SU-DHL-6 (cell line): ENCODE results near the gene GRAP2.

Experiments used
- H2AFZ ChIP-seq: fragments of 200-600 bp; sonication (generic); 2 replicates; pipeline ENCODE4 v1.6.1; 2014; ENCODE audit warnings: low read depth, mild to moderate bottlenecking, moderate library complexity, mixed read lengths, antibody characterized with exemption, low read length; ENCODE audit not compliant: severe bottlenecking
- H3F3A ChIP-seq: fragments of 200-600 bp; shearing (Covaris generic); 2 replicates; pipeline ENCODE4 v1.6.0; 2016; ENCODE audit warnings: antibody characterized with exemption, mild to moderate bottlenecking; ENCODE audit not compliant: insufficient read depth
- H3K27ac ChIP-seq: fragments of 200-600 bp; sonication (generic); 2 replicates; pipeline ENCODE4 v1.5.1; 2016; ENCODE audit warnings: low read depth, mild to moderate bottlenecking, low read length, moderate library complexity, mixed read lengths
- H3K27me3 ChIP-seq: fragments of 200-600 bp; sonication (generic), shearing (Covaris generic); 2 replicates; pipeline ENCODE4 v1.6.0; 2014; ENCODE audit warnings: mild to moderate bottlenecking, low read length
- H3K36me3 ChIP-seq: fragments of 200-600 bp; sonication (generic); 2 replicates; pipeline ENCODE4 v1.6.1; 2014; ENCODE audit warnings: mild to moderate bottlenecking, low read length, mixed read lengths
- H3K4me2 ChIP-seq: fragments of 300-600, 200-600 bp; shearing (Covaris generic), sonication (generic); 2 replicates; pipeline ENCODE4 v1.6.0; 2014; ENCODE audit warnings: low read length, low read depth, mild to moderate bottlenecking; ENCODE audit not compliant: poor library complexity, severe bottlenecking
- H3K4me3 ChIP-seq: fragments of 200-600 bp; sonication (generic); 2 replicates; pipeline ENCODE4 v1.5.1; 2014; ENCODE audit warnings: antibody characterized with exemption, low read length, mild to moderate bottlenecking, mixed read lengths; ENCODE audit not compliant: insufficient read depth, poor library complexity, severe bottlenecking
- H3K79me2 ChIP-seq: fragments of 200-600 bp; sonication (generic); 2 replicates; pipeline ENCODE4 v1.6.1; 2014; ENCODE audit warnings: mild to moderate bottlenecking, low read length, moderate library complexity; ENCODE audit not compliant: insufficient read depth
- H3K9ac ChIP-seq: fragments of 200-600 bp; sonication (generic); 2 replicates; pipeline ENCODE4 v1.7.0; 2014; ENCODE audit warnings: mild to moderate bottlenecking, low read length
- H3K9me2 ChIP-seq: fragments of 200-600 bp; sonication (generic); replicated peaks from 2 replicates; pipeline ENCODE4 v1.6.1; 2014; ENCODE audit warnings: low read length; ENCODE audit not compliant: insufficient read depth
- H3K9me3 ChIP-seq: fragments of 200-600 bp; sonication (generic); 2 replicates; pipeline ENCODE4 v1.6.1; 2014; ENCODE audit warnings: low read length, mixed read lengths; ENCODE audit not compliant: insufficient read depth
- H4K20me1 ChIP-seq: fragments of 200-600 bp; sonication (generic); 2 replicates; pipeline ENCODE4 v1.6.1; 2014; ENCODE audit warnings: low read depth, mild to moderate bottlenecking, antibody characterized with exemption, low read length, moderate library complexity, mixed read lengths
- EZH2phosphoT487 ChIP-seq: fragments of 200-600 bp; sonication (generic), shearing (Covaris generic); conservative IDR thresholded peaks from 2 replicates; pipeline ENCODE4 v1.6.1; 2018; ENCODE audit warnings: mild to moderate bottlenecking, antibody characterized with exemption, low read length, moderate library complexity, mixed read lengths
- TF ChIP-seq, protein P1 (sequence below): fragments of 200-600 bp; sonication (generic); IDR thresholded peaks from one replicate; pipeline ENCODE4 v1.5.1; 2017; ENCODE audit warnings: antibody characterized with exemption, mild to moderate bottlenecking, low read length, moderate library complexity; ENCODE audit not compliant: insufficient read depth, poor library complexity, severe bottlenecking

Gene GRAP2

DNA sequence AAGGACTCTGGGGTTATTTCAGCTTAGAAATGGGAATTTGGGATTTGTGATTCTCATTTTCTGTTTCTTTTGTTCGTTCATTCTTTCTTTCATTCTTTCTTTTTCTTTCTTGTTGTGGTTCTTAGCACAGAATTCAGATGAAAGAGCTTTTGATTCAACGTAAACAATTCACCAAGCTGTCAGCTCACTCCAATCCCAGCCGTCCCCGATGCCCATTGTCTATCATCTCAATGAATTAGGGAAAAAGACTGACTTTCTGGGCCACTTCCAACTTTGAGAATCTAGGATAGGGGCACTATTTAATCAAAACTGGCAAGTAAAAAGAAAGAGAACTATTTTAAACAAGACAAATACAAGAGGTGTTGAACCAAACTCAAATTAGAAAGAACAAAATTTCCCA, 34.2 kb downstream of the GRAP2 start:
- Histone ChIP-seq H3K79me2 (no peaks in the 10 kb centered on the region), H3K27ac (no peak overlapping the region)

DNA sequence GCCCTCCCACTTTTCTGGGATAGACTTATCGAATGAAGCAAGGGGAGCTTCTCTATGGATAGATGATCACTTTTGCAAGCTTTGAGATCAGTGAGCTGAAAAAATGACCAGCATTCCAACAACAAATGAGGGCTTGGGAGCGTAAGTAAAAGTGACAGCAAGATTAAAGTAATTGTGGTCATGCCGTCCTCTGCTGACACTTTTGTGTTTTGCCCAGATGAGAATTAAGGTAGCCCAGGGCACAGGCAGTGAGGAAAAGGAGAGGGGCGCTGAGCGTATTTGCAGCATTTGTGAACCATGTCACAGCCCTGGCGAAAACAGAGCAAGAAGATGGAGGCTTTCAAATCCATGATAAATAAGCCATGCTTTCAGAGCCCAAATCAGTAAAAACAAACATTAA, 34.7 kb downstream of the GRAP2 start:
- no peak overlapping the region for H2AFZ ChIP-seq
- H3K27me3 ChIP-seq, result no peaks in the 10 kb centered on the region
- H3K36me3 ChIP-seq, result no peaks in the 10 kb centered on the region
- no peak overlapping the region for H3K4me2 ChIP-seq
- H3K27ac ChIP-seq, result no peak overlapping the region
- TF ChIP-seq, protein P1, sequence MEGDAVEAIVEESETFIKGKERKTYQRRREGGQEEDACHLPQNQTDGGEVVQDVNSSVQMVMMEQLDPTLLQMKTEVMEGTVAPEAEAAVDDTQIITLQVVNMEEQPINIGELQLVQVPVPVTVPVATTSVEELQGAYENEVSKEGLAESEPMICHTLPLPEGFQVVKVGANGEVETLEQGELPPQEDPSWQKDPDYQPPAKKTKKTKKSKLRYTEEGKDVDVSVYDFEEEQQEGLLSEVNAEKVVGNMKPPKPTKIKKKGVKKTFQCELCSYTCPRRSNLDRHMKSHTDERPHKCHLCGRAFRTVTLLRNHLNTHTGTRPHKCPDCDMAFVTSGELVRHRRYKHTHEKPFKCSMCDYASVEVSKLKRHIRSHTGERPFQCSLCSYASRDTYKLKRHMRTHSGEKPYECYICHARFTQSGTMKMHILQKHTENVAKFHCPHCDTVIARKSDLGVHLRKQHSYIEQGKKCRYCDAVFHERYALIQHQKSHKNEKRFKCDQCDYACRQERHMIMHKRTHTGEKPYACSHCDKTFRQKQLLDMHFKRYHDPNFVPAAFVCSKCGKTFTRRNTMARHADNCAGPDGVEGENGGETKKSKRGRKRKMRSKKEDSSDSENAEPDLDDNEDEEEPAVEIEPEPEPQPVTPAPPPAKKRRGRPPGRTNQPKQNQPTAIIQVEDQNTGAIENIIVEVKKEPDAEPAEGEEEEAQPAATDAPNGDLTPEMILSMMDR, result no peak
- TF ChIP-seq EZH2phosphoT487, result no peak
- no peaks in the 10 kb centered on the region for H3K79me2 ChIP-seq
- H3F3A ChIP-seq, result no peaks in the 10 kb centered on the region
- H3K4me3 ChIP-seq, result no peak overlapping the region
- H3K9ac ChIP-seq, result no peak overlapping the region
- H3K9me2 ChIP-seq, result no peaks in the 10 kb centered on the region
- no peaks in the 10 kb centered on the region for H4K20me1 ChIP-seq
- H3K9me3 ChIP-seq, result no peaks in the 10 kb centered on the region

More for the DNA sequence above, 34.2 kb downstream of the GRAP2 start:
- Histone ChIP-seq H3K4me3 (no peak overlapping the region), H3F3A (no peaks in the 10 kb centered on the region), H3K9me3 (no peaks in the 10 kb centered on the region), H3K27me3 (no peaks in the 10 kb centered on the region), H3K4me2 (no peak overlapping the region), H3K9ac (no peak overlapping the region), H4K20me1 (no peaks in the 10 kb centered on the region), H2AFZ (no peak overlapping the region), H3K36me3 (no peaks in the 10 kb centered on the region), H3K9me2 (no peaks in the 10 kb centered on the region)
- TF ChIP-seq, protein P1, result no peak
- no peak for TF ChIP-seq EZH2phosphoT487

DNA sequence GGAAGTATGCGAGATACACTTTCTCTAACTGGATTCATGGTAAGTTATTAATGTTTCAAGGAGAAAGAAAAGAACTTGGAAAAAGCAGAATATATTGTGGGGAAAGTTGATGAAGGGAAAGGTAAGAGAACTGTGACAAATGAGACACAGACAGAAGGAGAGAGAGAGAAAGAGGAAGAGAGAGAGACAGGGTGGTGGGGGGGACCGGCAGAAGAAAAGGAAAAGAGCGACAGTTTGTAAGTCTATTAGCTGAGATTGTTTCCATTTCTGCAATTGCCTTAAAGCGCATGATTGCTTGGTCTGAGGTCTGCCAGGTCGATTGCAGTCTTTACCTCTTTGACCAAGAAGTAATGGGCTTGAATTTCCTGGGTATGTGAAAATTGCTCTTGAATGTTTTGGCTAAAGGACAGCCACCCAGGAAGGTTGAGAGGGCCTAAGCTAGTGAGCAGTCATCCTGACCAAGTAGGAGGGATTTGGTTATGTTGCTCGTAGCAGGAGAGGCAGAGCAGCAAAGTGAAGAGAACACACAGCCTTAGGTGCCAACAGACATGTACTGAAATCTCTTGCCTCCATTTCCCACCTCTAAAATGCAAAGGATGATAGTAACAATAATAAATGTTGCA, 35.8 kb downstream of the GRAP2 start:
- Histone ChIP-seq H4K20me1 (no peaks in the 10 kb centered on the region), H3K79me2 (no peaks in the 10 kb centered on the region), H3K27me3 (no peaks in the 10 kb centered on the region), H3K9me3 (no peaks in the 10 kb centered on the region), H3K9me2 (no peaks in the 10 kb centered on the region), H3K36me3 (no peaks in the 10 kb centered on the region), H3F3A (no peaks in the 10 kb centered on the region), H3K4me2 (no peak overlapping the region), H3K4me3 (no peak overlapping the region), H3K27ac (no peak overlapping the region), H3K9ac (no peak overlapping the region), H2AFZ (no peak overlapping the region)
- no peak for TF ChIP-seq EZH2phosphoT487
- TF ChIP-seq, protein P1, result no peak
